OCI-LY3 (cell line): Measurements from ENCODE around the gene CBL.

Source experiments
- H2AFZ ChIP-seq: fragments of 200-600, 300-600 bp; shearing (Covaris generic); 2 replicates; pipeline ENCODE4 v1.6.0; 2014; ENCODE audit warnings: antibody characterized with exemption, low read depth, low read length
- H3K27ac ChIP-seq: fragments of 200-600, 300-600 bp; sonication (generic); 2 replicates; pipeline ENCODE4 v1.5.1; 2014; ENCODE audit warnings: mild to moderate bottlenecking, low read length, moderate library complexity, mixed read lengths
- H3K27me3 ChIP-seq: fragments of 200-600, 300-600 bp; sonication (generic); 2 replicates; pipeline ENCODE4 v1.6.1; 2014; ENCODE audit warnings: low read depth, low read length, mixed read lengths
- H3K36me3 ChIP-seq: fragments of 200-600, 300-600 bp; sonication (generic); replicated peaks from 2 replicates; pipeline ENCODE3; 2014; ENCODE audit warnings: low read depth, low read length, mixed read lengths
- H3K4me1 ChIP-seq: fragments of 300-600, 200-600 bp; sonication (generic); 2 replicates; pipeline ENCODE4 v1.6.1; 2014; ENCODE audit warnings: low read length, mixed read lengths
- H3K4me2 ChIP-seq: fragments of 200-600, 300-600 bp; sonication (generic); 2 replicates; pipeline ENCODE4 v1.6.1; 2014; ENCODE audit warnings: low read length, mixed read lengths
- H3K4me3 ChIP-seq: fragments of 300-600, 200-600 bp; sonication (generic); 2 replicates; pipeline ENCODE4 v1.5.1; 2014; ENCODE audit warnings: antibody characterized with exemption, mild to moderate bottlenecking, low read length, moderate library complexity
- H3K79me2 ChIP-seq: fragments of 300-600, 200-600 bp; shearing (Covaris generic); 2 replicates; pipeline ENCODE4 v1.6.1; 2014; ENCODE audit warnings: mild to moderate bottlenecking, low read length, mixed read lengths
- H3K9ac ChIP-seq: fragments of 300-600, 200-600 bp; shearing (Covaris generic); 2 replicates; pipeline ENCODE4 v1.6.0; 2014; ENCODE audit warnings: mild to moderate bottlenecking, low read length, moderate library complexity
- H3K9me3 ChIP-seq: fragments of 200-600, 300-600 bp; shearing (Covaris generic); 2 replicates; pipeline ENCODE4 v1.6.1; 2014; ENCODE audit warnings: low read length, mixed read lengths; ENCODE audit not compliant: insufficient read depth
- H4K20me1 ChIP-seq: fragments of 200-600, 300-600 bp; sonication (generic); 2 replicates; pipeline ENCODE4 v1.6.1; 2016; ENCODE audit warnings: low read length, mixed read lengths; ENCODE audit not compliant: insufficient read depth
- CTCF ChIP-seq: fragments of 200-600, 300-600 bp; sonication (generic); IDR thresholded peaks from 2 replicates; pipeline ENCODE4 v1.5.1; 2014; ENCODE audit warnings: antibody characterized with exemption, low read length, low read depth
- EZH2phosphoT487 ChIP-seq: fragments of 200-600 bp; shearing (Covaris generic); IDR thresholded peaks from 2 replicates; pipeline ENCODE4 v1.6.1; 2018; ENCODE audit warnings: antibody characterized with exemption, mixed run types, low read depth

CBL gene

GRCh38 chr11:119229288-119229672 lies 23.1 kb downstream of the CBL start:
- no peak overlapping the region for H3K4me3 ChIP-seq
- no peak overlapping the region for H3K27ac ChIP-seq
- no peak overlapping the region for H3K4me2 ChIP-seq
- no peaks in the 10 kb centered on the region for H3K27me3 ChIP-seq
- peaks cover 29% of the 10 kb centered on the region for H4K20me1 ChIP-seq
- H3K4me1 ChIP-seq = peaks cover 5% of the 10 kb centered on the region
- no peaks in the 10 kb centered on the region for H3K9me3 ChIP-seq
- H3K9ac ChIP-seq = no peak overlapping the region
- no peak for TF ChIP-seq CTCF
- TF ChIP-seq EZH2phosphoT487 = no peak
- H3K36me3 ChIP-seq = peaks cover 12% of the 10 kb centered on the region
- peaks cover 58% of the 10 kb centered on the region for H3K79me2 ChIP-seq
- no peak overlapping the region for H2AFZ ChIP-seq

- no peak overlapping the region for H3K27ac ChIP-seq
- H3K27me3 ChIP-seq = no peaks in the 10 kb centered on the region
- H3K4me1 ChIP-seq = peaks cover 5% of the 10 kb centered on the region
- H3K4me3 ChIP-seq = no peak overlapping the region
- no peak overlapping the region for H3K9ac ChIP-seq
- H4K20me1 ChIP-seq = peaks cover 26% of the 10 kb centered on the region
- peaks cover 16% of the 10 kb centered on the region for H3K36me3 ChIP-seq
- H3K79me2 ChIP-seq = peaks cover 54% of the 10 kb centered on the region
- H3K4me2 ChIP-seq = no peak overlapping the region
- TF ChIP-seq EZH2phosphoT487 (no peak), CTCF (no peak)
- H2AFZ ChIP-seq = no peak overlapping the region
- H3K9me3 ChIP-seq = no peaks in the 10 kb centered on the region
Measured at GRCh38 chr11:119229741-119230140, 23.6 kb downstream of the CBL start.

- no peaks in the 10 kb centered on the region for H3K9me3 ChIP-seq
- peaks cover 42% of the 10 kb centered on the region for H3K36me3 ChIP-seq
- no peak overlapping the region for H3K9ac ChIP-seq
- no peaks in the 10 kb centered on the region for H3K27me3 ChIP-seq
- H2AFZ ChIP-seq = no peak overlapping the region
- peaks cover 22% of the 10 kb centered on the region; the same call in 1 of the 2 replicates for H4K20me1 ChIP-seq
- peaks cover 30% of the 10 kb centered on the region for H3K79me2 ChIP-seq
- H3K27ac ChIP-seq = no peak overlapping the region
- peak overlapping the region; percentile 8; the same call in 1 of the 2 replicates for H3K4me2 ChIP-seq
- TF ChIP-seq EZH2phosphoT487 = no peak
- no peak for TF ChIP-seq CTCF
- H3K4me3 ChIP-seq = no peak overlapping the region
- H3K4me1 ChIP-seq = peaks cover 28% of the 10 kb centered on the region
Measured at GRCh38 chr11:119236490-119236889, 30.4 kb downstream of the CBL start.

GRCh38 chr11:119236891-119237290 lies 30.8 kb downstream of the CBL start:
- Histone ChIP-seq H3K27ac (no peak overlapping the region), H3K79me2 (peaks cover 30% of the 10 kb centered on the region), H2AFZ (no peak overlapping the region), H3K4me3 (no peak overlapping the region), H4K20me1 (peaks cover 26% of the 10 kb centered on the region; the same call in 1 of the 2 replicates), H3K36me3 (peaks cover 45% of the 10 kb centered on the region), H3K9ac (no peak overlapping the region), H3K27me3 (no peaks in the 10 kb centered on the region), H3K4me2 (no peak overlapping the region), H3K4me1 (peaks cover 28% of the 10 kb centered on the region), H3K9me3 (no peaks in the 10 kb centered on the region)
- no peak for TF ChIP-seq EZH2phosphoT487
- TF ChIP-seq CTCF = no peak
